Measurements from ENCODE around the gene MTMR3.

GRCh38 chr22:29994027-29994715 is 111.2 kb downstream of the MTMR3 start:
- TF ChIP-seq MAX (IDR thresholded peaks at IDR 0.05; ENCODE audit: low read depth) (no peak; the same call in 1 of the 2 replicates), RCOR1 (IDR thresholded peaks at IDR 0.05; ENCODE audit: low read length) (no peak), YY1 (IDR thresholded peaks at IDR 0.05; ENCODE audit: low read depth) (no peak), GATA2 (CRISPR knock-in tag; IDR thresholded peaks at IDR 0.05) (no peak), ELF1 (IDR thresholded peaks at IDR 0.05) (no peak), CHD2 (IDR thresholded peaks at IDR 0.05; ENCODE audit: low read length, partially characterized antibody) (no peak), RAD21 (IDR thresholded peaks at IDR 0.05; ENCODE audit: low read length) (peak; percentile 51), REST (IDR thresholded peaks at IDR 0.05; ENCODE audit: low read depth, low read length) (no peak), JUND (IDR thresholded peaks at IDR 0.05) (peak; percentile 70), FOSL2 (IDR thresholded peaks at IDR 0.05; ENCODE audit: borderline replicate concordance, low read depth) (peak; percentile 74), POLR2AphosphoS5 (IDR thresholded peaks at IDR 0.05; ENCODE audit: low read depth, low read length) (no peak), EZH2phosphoT487 (IDR thresholded peaks at IDR 0.05; ENCODE audit: borderline replicate concordance, low read depth) (no peak)
- TF ChIP-seq, protein P1, sequence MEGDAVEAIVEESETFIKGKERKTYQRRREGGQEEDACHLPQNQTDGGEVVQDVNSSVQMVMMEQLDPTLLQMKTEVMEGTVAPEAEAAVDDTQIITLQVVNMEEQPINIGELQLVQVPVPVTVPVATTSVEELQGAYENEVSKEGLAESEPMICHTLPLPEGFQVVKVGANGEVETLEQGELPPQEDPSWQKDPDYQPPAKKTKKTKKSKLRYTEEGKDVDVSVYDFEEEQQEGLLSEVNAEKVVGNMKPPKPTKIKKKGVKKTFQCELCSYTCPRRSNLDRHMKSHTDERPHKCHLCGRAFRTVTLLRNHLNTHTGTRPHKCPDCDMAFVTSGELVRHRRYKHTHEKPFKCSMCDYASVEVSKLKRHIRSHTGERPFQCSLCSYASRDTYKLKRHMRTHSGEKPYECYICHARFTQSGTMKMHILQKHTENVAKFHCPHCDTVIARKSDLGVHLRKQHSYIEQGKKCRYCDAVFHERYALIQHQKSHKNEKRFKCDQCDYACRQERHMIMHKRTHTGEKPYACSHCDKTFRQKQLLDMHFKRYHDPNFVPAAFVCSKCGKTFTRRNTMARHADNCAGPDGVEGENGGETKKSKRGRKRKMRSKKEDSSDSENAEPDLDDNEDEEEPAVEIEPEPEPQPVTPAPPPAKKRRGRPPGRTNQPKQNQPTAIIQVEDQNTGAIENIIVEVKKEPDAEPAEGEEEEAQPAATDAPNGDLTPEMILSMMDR (IDR thresholded peaks at IDR 0.05): no peak; the same call in 1 of the 2 replicates
- TF ChIP-seq, protein P2, sequence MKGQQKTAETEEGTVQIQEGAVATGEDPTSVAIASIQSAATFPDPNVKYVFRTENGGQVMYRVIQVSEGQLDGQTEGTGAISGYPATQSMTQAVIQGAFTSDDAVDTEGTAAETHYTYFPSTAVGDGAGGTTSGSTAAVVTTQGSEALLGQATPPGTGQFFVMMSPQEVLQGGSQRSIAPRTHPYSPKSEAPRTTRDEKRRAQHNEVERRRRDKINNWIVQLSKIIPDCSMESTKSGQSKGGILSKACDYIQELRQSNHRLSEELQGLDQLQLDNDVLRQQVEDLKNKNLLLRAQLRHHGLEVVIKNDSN (IDR thresholded peaks at IDR 0.05; ENCODE audit: borderline replicate concordance, low read depth): no peak
